ENCODE data around the gene EFNA5. TPM values are rescaled to one million over a fixed set of nuclear protein-coding genes. Genes with fewer than 3 reads are reported as not detected.

The EFNA5 gene
- total and polyA plus RNA-seq, 2 experiments from 2014 or later, result 7.5 to 10.1 TPM

DNA sequence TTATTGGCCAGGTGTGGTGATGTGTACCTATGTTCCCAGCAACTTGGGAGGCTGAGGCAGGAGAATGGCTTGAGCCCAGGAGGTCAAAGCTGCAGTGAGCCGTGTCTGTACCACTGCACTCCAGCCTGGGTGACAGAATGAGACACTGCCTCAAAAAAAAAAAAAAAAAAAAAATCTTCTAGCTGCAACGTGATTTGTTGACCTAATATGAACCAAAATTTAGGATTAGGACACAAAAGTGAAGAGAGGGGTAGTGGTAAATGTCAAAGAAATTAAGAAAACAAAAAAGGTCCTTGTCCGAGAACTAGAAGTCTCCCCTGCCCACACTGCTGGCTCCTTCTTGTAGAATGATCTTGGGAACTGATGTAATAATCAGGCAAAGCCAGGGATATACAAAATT is 272.0 kb downstream of the EFNA5 start (continued):
- TF ChIP-seq, protein P1, sequence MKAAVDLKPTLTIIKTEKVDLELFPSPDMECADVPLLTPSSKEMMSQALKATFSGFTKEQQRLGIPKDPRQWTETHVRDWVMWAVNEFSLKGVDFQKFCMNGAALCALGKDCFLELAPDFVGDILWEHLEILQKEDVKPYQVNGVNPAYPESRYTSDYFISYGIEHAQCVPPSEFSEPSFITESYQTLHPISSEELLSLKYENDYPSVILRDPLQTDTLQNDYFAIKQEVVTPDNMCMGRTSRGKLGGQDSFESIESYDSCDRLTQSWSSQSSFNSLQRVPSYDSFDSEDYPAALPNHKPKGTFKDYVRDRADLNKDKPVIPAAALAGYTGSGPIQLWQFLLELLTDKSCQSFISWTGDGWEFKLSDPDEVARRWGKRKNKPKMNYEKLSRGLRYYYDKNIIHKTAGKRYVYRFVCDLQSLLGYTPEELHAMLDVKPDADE (IDR thresholded peaks at IDR 0.05), result no peak
- no peak for TF ChIP-seq CREB1 (CRISPR knock-in tag; IDR thresholded peaks at IDR 0.05; ENCODE audit: low read depth)
- TF ChIP-seq, protein P2, sequence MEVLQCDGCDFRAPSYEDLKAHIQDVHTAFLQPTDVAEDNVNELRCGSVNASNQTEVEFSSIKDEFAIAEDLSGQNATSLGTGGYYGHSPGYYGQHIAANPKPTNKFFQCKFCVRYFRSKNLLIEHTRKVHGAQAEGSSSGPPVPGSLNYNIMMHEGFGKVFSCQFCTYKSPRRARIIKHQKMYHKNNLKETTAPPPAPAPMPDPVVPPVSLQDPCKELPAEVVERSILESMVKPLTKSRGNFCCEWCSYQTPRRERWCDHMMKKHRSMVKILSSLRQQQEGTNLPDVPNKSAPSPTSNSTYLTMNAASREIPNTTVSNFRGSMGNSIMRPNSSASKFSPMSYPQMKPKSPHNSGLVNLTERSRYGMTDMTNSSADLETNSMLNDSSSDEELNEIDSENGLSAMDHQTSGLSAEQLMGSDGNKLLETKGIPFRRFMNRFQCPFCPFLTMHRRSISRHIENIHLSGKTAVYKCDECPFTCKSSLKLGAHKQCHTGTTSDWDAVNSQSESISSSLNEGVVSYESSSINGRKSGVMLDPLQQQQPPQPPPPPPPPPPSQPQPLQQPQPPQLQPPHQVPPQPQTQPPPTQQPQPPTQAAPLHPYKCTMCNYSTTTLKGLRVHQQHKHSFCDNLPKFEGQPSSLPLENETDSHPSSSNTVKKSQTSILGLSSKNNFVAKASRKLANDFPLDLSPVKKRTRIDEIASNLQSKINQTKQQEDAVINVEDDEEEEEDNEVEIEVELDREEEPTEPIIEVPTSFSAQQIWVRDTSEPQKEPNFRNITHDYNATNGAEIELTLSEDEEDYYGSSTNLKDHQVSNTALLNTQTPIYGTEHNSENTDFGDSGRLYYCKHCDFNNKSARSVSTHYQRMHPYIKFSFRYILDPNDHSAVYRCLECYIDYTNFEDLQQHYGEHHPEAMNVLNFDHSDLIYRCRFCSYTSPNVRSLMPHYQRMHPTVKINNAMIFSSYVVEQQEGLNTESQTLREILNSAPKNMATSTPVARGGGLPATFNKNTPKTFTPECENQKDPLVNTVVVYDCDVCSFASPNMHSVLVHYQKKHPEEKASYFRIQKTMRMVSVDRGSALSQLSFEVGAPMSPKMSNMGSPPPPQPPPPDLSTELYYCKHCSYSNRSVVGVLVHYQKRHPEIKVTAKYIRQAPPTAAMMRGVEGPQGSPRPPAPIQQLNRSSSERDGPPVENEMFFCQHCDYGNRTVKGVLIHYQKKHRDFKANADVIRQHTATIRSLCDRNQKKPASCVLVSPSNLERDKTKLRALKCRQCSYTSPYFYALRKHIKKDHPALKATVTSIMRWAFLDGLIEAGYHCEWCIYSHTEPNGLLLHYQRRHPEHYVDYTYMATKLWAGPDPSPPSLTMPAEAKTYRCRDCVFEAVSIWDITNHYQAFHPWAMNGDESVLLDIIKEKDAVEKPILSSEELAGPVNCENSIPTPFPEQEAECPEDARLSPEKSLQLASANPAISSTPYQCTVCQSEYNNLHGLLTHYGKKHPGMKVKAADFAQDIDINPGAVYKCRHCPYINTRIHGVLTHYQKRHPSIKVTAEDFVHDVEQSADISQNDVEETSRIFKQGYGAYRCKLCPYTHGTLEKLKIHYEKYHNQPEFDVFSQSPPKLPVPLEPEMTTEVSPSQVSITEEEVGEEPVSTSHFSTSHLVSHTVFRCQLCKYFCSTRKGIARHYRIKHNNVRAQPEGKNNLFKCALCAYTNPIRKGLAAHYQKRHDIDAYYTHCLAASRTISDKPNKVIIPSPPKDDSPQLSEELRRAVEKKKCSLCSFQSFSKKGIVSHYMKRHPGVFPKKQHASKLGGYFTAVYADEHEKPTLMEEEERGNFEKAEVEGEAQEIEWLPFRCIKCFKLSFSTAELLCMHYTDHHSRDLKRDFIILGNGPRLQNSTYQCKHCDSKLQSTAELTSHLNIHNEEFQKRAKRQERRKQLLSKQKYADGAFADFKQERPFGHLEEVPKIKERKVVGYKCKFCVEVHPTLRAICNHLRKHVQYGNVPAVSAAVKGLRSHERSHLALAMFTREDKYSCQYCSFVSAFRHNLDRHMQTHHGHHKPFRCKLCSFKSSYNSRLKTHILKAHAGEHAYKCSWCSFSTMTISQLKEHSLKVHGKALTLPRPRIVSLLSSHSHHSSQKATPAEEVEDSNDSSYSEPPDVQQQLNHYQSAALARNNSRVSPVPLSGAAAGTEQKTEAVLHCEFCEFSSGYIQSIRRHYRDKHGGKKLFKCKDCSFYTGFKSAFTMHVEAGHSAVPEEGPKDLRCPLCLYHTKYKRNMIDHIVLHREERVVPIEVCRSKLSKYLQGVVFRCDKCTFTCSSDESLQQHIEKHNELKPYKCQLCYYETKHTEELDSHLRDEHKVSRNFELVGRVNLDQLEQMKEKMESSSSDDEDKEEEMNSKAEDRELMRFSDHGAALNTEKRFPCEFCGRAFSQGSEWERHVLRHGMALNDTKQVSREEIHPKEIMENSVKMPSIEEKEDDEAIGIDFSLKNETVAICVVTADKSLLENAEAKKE (CRISPR knock-in tag; IDR thresholded peaks at IDR 0.05), result no peak
- TF ChIP-seq ZNF331 (CRISPR knock-in tag; IDR thresholded peaks at IDR 0.05; ENCODE audit: low read depth), result no peak

DNA sequence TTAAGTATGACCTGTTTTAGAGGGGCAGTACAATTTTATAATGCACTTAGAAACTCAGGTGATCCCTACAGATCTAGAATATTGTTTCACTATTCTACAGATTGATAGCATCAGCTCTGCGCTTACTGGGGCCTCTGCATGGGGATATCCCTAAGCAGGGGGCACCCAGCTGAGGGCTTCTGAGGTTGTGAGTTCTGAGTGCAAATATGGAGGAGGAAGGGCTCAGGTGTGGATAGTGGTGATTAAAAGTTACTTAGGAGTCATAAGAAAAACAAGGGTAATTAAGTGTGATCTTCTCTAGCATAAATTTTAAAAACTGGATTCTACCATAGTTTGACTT is 274.4 kb downstream of the EFNA5 start:
- H4K20me1 ChIP-seq (replicated peaks; ENCODE audit: insufficient read depth), result no peaks in the 10 kb centered on the region
- no peak for TF ChIP-seq STAT1 (IDR thresholded peaks at IDR 0.05; ENCODE audit: unreplicated experiment)
- TF ChIP-seq JUNB (IDR thresholded peaks at IDR 0.05; ENCODE audit: unreplicated experiment), result no peak
- no peak for TF ChIP-seq EZH2 (IDR thresholded peaks at IDR 0.05; ENCODE audit: low read depth, unreplicated experiment)
- TF ChIP-seq CREB1 (CRISPR knock-in tag; IDR thresholded peaks at IDR 0.05; ENCODE audit: low read depth), result no peak
- TF ChIP-seq, protein P3, sequence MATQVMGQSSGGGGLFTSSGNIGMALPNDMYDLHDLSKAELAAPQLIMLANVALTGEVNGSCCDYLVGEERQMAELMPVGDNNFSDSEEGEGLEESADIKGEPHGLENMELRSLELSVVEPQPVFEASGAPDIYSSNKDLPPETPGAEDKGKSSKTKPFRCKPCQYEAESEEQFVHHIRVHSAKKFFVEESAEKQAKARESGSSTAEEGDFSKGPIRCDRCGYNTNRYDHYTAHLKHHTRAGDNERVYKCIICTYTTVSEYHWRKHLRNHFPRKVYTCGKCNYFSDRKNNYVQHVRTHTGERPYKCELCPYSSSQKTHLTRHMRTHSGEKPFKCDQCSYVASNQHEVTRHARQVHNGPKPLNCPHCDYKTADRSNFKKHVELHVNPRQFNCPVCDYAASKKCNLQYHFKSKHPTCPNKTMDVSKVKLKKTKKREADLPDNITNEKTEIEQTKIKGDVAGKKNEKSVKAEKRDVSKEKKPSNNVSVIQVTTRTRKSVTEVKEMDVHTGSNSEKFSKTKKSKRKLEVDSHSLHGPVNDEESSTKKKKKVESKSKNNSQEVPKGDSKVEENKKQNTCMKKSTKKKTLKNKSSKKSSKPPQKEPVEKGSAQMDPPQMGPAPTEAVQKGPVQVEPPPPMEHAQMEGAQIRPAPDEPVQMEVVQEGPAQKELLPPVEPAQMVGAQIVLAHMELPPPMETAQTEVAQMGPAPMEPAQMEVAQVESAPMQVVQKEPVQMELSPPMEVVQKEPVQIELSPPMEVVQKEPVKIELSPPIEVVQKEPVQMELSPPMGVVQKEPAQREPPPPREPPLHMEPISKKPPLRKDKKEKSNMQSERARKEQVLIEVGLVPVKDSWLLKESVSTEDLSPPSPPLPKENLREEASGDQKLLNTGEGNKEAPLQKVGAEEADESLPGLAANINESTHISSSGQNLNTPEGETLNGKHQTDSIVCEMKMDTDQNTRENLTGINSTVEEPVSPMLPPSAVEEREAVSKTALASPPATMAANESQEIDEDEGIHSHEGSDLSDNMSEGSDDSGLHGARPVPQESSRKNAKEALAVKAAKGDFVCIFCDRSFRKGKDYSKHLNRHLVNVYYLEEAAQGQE (IDR thresholded peaks at IDR 0.05; ENCODE audit: unreplicated experiment), result no peak
- no peak for TF ChIP-seq EZH2phosphoT487 (IDR thresholded peaks at IDR 0.05; ENCODE audit: unreplicated experiment)
- no peak for TF ChIP-seq NANOG (IDR thresholded peaks at IDR 0.05; ENCODE audit: borderline replicate concordance)
- H2AFZ ChIP-seq, result no peak overlapping the region
- Mint-ChIP-seq H3K36me3 (ENCODE audit: low read depth) (no peaks in the 10 kb centered on the region), H3K27me3 (ENCODE audit: insufficient read depth, low read depth, poor library complexity) (peaks cover 6% of the 10 kb centered on the region), H3K4me1 (peaks cover 66% of the 10 kb centered on the region), H3K27ac (no peak overlapping the region; the same call in 1 of the 2 replicates), H3K4me3 (no peak overlapping the region), H3K9me3 (no peaks in the 10 kb centered on the region)
- H3K9me2 ChIP-seq (ENCODE audit: insufficient read depth), result peaks cover 10% of the 10 kb centered on the region; the same call in 1 of the 2 replicates
- H3K79me2 ChIP-seq (replicated peaks; ENCODE audit: insufficient read depth), result no peaks in the 10 kb centered on the region
- peak; percentile 72 for ATAC-seq
- no peak for DNase-seq (ENCODE audit: low spot score)
- H3K27ac ChIP-seq (ENCODE audit: low read depth), result no peak overlapping the region; the same call in 1 of the 2 replicates
- H3K4me3 ChIP-seq, result no peak overlapping the region
- no peaks in the 10 kb centered on the region for H3K36me3 ChIP-seq (ENCODE audit: insufficient read depth)
- peaks cover 45% of the 10 kb centered on the region for H3K4me1 ChIP-seq (ENCODE audit: insufficient read depth)
- H3K27me3 ChIP-seq (ENCODE audit: insufficient read depth), result no peaks in the 10 kb centered on the region
- H3K4me2 ChIP-seq, result peak overlapping the region; percentile 51; the same call in 1 of the 2 replicates
- no peaks in the 10 kb centered on the region for H3F3A ChIP-seq (replicated peaks; ENCODE audit: low read depth)
